Keratinocyte (primary cell): ENCODE results near the gene CNOT4. TPM values are rescaled to one million over a fixed set of nuclear protein-coding genes. Genes with fewer than 3 reads are reported as not detected.
A peak's percentile ranks its signal among the peaks of the same experiment; 100 is the strongest.

ENCODE experiments used
- DNase-seq: peaks from one replicate; pipeline ENCODE4 v3.0.0-alpha.2; 2011; ENCODE audit warnings: low read depth, missing footprints, low spot score
- FAIRE-seq: peaks from 2 replicates; lab custom pipeline; 2011; peaks lifted over from hg19 to GRCh38; lab: Jason Lieb, UNC
- H2AFZ ChIP-seq: 2 replicates; pipeline ENCODE4 v1.6.0; 2012; ENCODE audit warnings: low read length, control low read depth, inconsistent platforms; ENCODE audit not compliant: control insufficient read depth
- H3K27ac ChIP-seq: 2 replicates; pipeline ENCODE4 v1.5.1; 2011; ENCODE audit warnings: low read length; ENCODE audit not compliant: control insufficient read depth, insufficient read depth
- H3K27me3 ChIP-seq: 3 replicates; pipeline ENCODE4 v1.6.0; 2011; ENCODE audit warnings: low read length; ENCODE audit not compliant: control insufficient read depth, insufficient read depth; ENCODE audit errors: extremely low read depth
- H3K36me3 ChIP-seq, 2 experiments: 2 replicates in 1 of 2; 3 replicates in 1 of 2; pipeline ENCODE4 v1.5.1; 2011; ENCODE audit warnings: low read length in 2 of 2, mild to moderate bottlenecking in 1 of 2; ENCODE audit not compliant: control insufficient read depth in 2 of 2, insufficient read depth in 2 of 2; ENCODE audit errors: extremely low read depth in 1 of 2
- H3K4me1 ChIP-seq: 3 replicates; pipeline ENCODE4 v1.5.1; 2011; ENCODE audit warnings: low read length; ENCODE audit not compliant: control insufficient read depth, insufficient read depth; ENCODE audit errors: extremely low read depth
- H3K4me2 ChIP-seq: 3 replicates; pipeline ENCODE4 v1.6.0; 2011; ENCODE audit warnings: low read depth, low read length; ENCODE audit not compliant: control insufficient read depth, insufficient read depth; ENCODE audit errors: extremely low read depth
- H3K4me3 ChIP-seq, 3 experiments: fragments of 200-600 bp in 1 of 3; sonication (generic) in 1 of 3; 2 replicates in 2 of 3; 3 replicates in 1 of 3; pipeline ENCODE4 v1.5.1; 2011 to 2016; ENCODE audit warnings: low read length in 3 of 3, mild to moderate bottlenecking in 3 of 3, control low read depth in 2 of 3, inconsistent platforms in 1 of 3, low read depth in 1 of 3, mixed read lengths in 1 of 3, mixed run types in 1 of 3, moderate library complexity in 1 of 3; ENCODE audit not compliant: control insufficient read depth in 2 of 3, insufficient read depth in 2 of 3; ENCODE audit errors: extremely low read depth in 1 of 3
- H3K79me2 ChIP-seq: 2 replicates; pipeline ENCODE4 v1.6.0; 2012; ENCODE audit warnings: low read length; ENCODE audit not compliant: control insufficient read depth, insufficient read depth
- H3K9ac ChIP-seq: 3 replicates; pipeline ENCODE4 v1.6.0; 2011; ENCODE audit warnings: low read length; ENCODE audit not compliant: control insufficient read depth, insufficient read depth; ENCODE audit errors: extremely low read depth
- H3K9me1 ChIP-seq: 3 replicates; pipeline ENCODE4 v1.6.0; 2011; ENCODE audit warnings: low read length; ENCODE audit not compliant: control insufficient read depth, insufficient read depth; ENCODE audit errors: extremely low read depth
- H3K9me3 ChIP-seq: 2 replicates; pipeline ENCODE4 v1.5.1; 2012; ENCODE audit warnings: low read depth, low read length; ENCODE audit not compliant: control insufficient read depth
- H4K20me1 ChIP-seq: 3 replicates; pipeline ENCODE4 v1.6.0; 2011; ENCODE audit warnings: low read length; ENCODE audit not compliant: control insufficient read depth, insufficient read depth; ENCODE audit errors: extremely low read depth
- EZH2 ChIP-seq: IDR thresholded peaks from one replicate; pipeline ENCODE4 v1.6.1; 2012; ENCODE audit warnings: inconsistent platforms, mild to moderate bottlenecking, low read length, moderate library complexity
- dilution Hi-C: fragments of 300-500 bp; cut with MboI; formaldehyde crosslinking; loops from one replicate; pipeline ENCODE4 v1.7.0; 2020; ENCODE audit warnings: low sequenced_read_pairs; ENCODE audit not compliant: extremely low pct_ligation_motif_present
- polyA plus RNA-seq, 5 experiments: library from polyadenylated mRNA; depleted of rRNA in 3 of 5; stranded (reverse) in 3 of 5; stranded (forward) in 1 of 5; unstranded in 1 of 5; fragments of >200 nt; gene quantifications; 1 replicate in 1 of 5; 2 replicates in 3 of 5; 3 replicates in 1 of 5; pipeline versions ENCODE4 v1.2.1 to v1.2.3, GENCODE V29; 2011 to 2012; ENCODE audit warnings: missing spikeins in 2 of 5, low read depth in 1 of 5, low replicate concordance in 1 of 5
- TF ChIP-seq, protein P1 (sequence below), 3 experiments: IDR thresholded peaks in 1 of 3; conservative IDR thresholded peaks in 1 of 3; optimal IDR thresholded peaks in 1 of 3; 2 replicates in 2 of 3; 3 replicates in 1 of 3; pipeline versions ENCODE3 to v1.5.1; 2011; ENCODE audit warnings: low read length in 3 of 3, mild to moderate bottlenecking in 3 of 3, moderate library complexity in 2 of 3, control low read depth in 1 of 3, inconsistent platforms in 1 of 3; ENCODE audit not compliant: insufficient read depth in 2 of 3; ENCODE audit errors: extremely low read depth in 1 of 3

CNOT4 gene
- polyA plus RNA-seq, 1 donor (not counting 4 experiments of a cell fraction or from before 2014, with no cell fraction given): 11.4 TPM

DNA sequence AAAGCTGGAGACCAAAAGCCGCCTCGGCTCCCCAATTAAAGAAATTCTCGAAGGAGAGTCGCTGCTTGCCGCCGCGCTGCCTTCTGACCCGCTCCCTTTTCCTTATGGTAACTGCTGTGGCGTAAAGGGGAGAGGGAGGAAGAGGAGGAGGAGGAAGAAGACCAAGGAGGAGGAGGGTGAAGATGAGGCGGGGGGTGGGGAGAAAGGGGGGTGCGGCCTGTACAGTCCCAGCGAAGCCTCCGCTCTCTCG is 388 bp downstream of the CNOT4 start:
- FAIRE-seq (no peak), DNase-seq (no peak)
- H3K4me1 ChIP-seq: peaks cover 20% of the 10 kb centered on the region
- peak overlapping the region; percentile 80 to 100 (median 100) for H3K4me3 ChIP-seq
- H3K79me2 ChIP-seq: peaks cover 51% of the 10 kb centered on the region
- H3K9me1 ChIP-seq: no peaks in the 10 kb centered on the region
- H4K20me1 ChIP-seq: peaks cover 2% of the 10 kb centered on the region
- no peaks in the 10 kb centered on the region for H3K9me3 ChIP-seq
- no peak for TF ChIP-seq EZH2
- TF ChIP-seq, protein P1, sequence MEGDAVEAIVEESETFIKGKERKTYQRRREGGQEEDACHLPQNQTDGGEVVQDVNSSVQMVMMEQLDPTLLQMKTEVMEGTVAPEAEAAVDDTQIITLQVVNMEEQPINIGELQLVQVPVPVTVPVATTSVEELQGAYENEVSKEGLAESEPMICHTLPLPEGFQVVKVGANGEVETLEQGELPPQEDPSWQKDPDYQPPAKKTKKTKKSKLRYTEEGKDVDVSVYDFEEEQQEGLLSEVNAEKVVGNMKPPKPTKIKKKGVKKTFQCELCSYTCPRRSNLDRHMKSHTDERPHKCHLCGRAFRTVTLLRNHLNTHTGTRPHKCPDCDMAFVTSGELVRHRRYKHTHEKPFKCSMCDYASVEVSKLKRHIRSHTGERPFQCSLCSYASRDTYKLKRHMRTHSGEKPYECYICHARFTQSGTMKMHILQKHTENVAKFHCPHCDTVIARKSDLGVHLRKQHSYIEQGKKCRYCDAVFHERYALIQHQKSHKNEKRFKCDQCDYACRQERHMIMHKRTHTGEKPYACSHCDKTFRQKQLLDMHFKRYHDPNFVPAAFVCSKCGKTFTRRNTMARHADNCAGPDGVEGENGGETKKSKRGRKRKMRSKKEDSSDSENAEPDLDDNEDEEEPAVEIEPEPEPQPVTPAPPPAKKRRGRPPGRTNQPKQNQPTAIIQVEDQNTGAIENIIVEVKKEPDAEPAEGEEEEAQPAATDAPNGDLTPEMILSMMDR (optimal IDR thresholded peaks at IDR 0.05 in 1 of 3, IDR thresholded peaks at IDR 0.05 in 1 of 3, conservative IDR thresholded peaks at IDR 0.05 in 1 of 3; ENCODE audit: extremely low read depth in 1 of 3, insufficient read depth in 2 of 3, low read length in 3 of 3): no peak
- peaks cover 0 to 3% of the 10 kb centered on the region in 2 experiments for H3K36me3 ChIP-seq
- peak overlapping the region; percentile 99 for H3K9ac ChIP-seq
- H3K4me2 ChIP-seq: peak overlapping the region; percentile 93
- H2AFZ ChIP-seq: peak overlapping the region; percentile 98
- no peaks in the 10 kb centered on the region for H3K27me3 ChIP-seq
- dilution Hi-C loops: no loop called here
- peak overlapping the region; percentile 98 for H3K27ac ChIP-seq

DNA sequence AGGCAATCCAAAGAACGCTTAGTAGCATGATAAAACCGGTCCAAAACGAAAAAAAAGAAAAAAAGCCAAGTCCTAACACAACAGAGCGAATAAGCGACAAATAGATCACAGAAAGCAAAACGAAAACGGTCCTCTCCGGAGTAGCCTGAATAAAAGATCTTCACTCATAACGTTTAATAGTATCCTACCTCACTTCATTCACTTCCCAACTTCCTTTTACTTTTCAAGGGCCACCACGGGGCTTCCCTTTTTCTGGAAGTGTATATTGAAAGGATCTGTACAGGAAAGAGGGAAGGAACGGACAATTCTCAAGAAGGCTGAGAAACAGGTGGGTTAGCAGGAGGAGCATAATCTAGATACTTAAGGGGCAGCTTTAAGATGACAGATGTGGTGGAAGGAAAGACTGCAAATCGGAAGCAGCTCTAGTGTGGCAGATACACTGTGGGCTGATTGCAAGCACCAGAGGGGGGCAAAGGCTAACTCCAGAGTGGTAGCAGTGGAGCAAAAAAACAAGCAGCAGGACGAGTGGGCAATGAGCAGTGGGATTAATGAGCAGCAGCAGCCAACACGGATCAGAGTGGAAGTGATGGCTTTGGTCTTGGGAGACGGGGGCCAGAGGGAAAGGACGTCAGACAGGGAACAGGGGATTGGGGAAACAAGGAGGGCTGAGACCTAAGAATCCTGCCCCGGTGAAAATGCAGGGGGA is 866 bp downstream of the CNOT4 start:
- no peak for DNase-seq
- no peak for FAIRE-seq

More for the DNA sequence above, 866 bp downstream of the CNOT4 start:
- TF ChIP-seq, protein P1 (optimal IDR thresholded peaks at IDR 0.05 in 1 of 3, IDR thresholded peaks at IDR 0.05 in 1 of 3, conservative IDR thresholded peaks at IDR 0.05 in 1 of 3; ENCODE audit: extremely low read depth in 1 of 3, insufficient read depth in 2 of 3, low read length in 3 of 3): no peak
- no peak for TF ChIP-seq EZH2
- Histone ChIP-seq H4K20me1 (peaks cover 2% of the 10 kb centered on the region), H3K9me3 (no peaks in the 10 kb centered on the region), H3K27me3 (no peaks in the 10 kb centered on the region), H3K27ac (peak overlapping the region; percentile 98), H3K4me3 (peak overlapping the region; percentile 80 to 100 (median 100)), H3K9me1 (no peaks in the 10 kb centered on the region), H3K4me2 (peak overlapping the region; percentile 93), H3K4me1 (peaks cover 20% of the 10 kb centered on the region), H2AFZ (peak overlapping the region; percentile 98), H3K79me2 (peaks cover 53% of the 10 kb centered on the region), H3K36me3 (peaks cover 0 to 3% of the 10 kb centered on the region in 2 experiments), H3K9ac (peak overlapping the region; percentile 99)
- dilution Hi-C loops: no loop called here
